HEK293 (cell line): Measurements from ENCODE around the gene MRGPRX3.
A peak's percentile ranks its signal among the peaks of the same experiment; 100 is the strongest.

Experiments
- CTCF ChIA-PET: fragments of 350-600 bp; formaldehyde crosslinking; extraction: SDS; loops from one replicate; lab custom pipeline; 2021; ENCODE audit warnings: antibody characterized with exemption; lab: Yijun Ruan, JAX
- POLR2A ChIA-PET: fragments of 300-600 bp; formaldehyde crosslinking; extraction: SDS; loops from one replicate; lab custom pipeline; 2020; ENCODE audit warnings: antibody characterized with exemption, inconsistent platforms; lab: Yijun Ruan, JAX
- H3K27ac ChIP-seq: fragments of 200-500 bp; sonication (Bioruptor generic); 2 replicates; pipeline ENCODE4 v1.5.1; 2014; ENCODE audit warnings: low read depth, low read length, control low read depth, inconsistent platforms; ENCODE audit errors: extremely low read depth
- H3K36me3 ChIP-seq, 2 experiments: fragments of 200-500 bp in 1 of 2; sonication (Bioruptor generic) in 1 of 2; 1 replicate in 1 of 2; 2 replicates in 1 of 2; pipeline ENCODE4 v1.5.1; 2014 to 2017; ENCODE audit warnings: inconsistent platforms in 2 of 2, low read length in 2 of 2; ENCODE audit not compliant: control insufficient read depth in 2 of 2, insufficient read depth in 1 of 2
- H3K4me1 ChIP-seq: fragments of 200-500 bp; sonication (Bioruptor generic); 2 replicates; pipeline ENCODE4 v1.5.1; 2014; ENCODE audit warnings: mild to moderate bottlenecking, low read length, inconsistent platforms; ENCODE audit not compliant: control insufficient read depth, insufficient read depth
- H3K4me3 ChIP-seq: 2 replicates; pipeline ENCODE4 v1.5.1; 2011; ENCODE audit warnings: low read depth, mild to moderate bottlenecking, control low read depth, low read length, moderate library complexity
- H3K9me3 ChIP-seq: fragments of 200-500 bp; sonication (Bioruptor generic); 2 replicates; pipeline ENCODE4 v1.5.1; 2014; ENCODE audit warnings: low read depth, low read length, inconsistent platforms; ENCODE audit not compliant: control insufficient read depth, insufficient read depth
- EGR2 ChIP-seq: fragments of 450-650 bp; formaldehyde crosslinking; IDR thresholded peaks from 2 replicates; pipeline ENCODE4 v1.5.1; 2016; ENCODE audit warnings: low read depth, missing biosample characterization, missing genetic modification characterization
- GLIS2 ChIP-seq: fragments of 450-650 bp; formaldehyde crosslinking; IDR thresholded peaks from 2 replicates; pipeline ENCODE4 v1.5.1; 2016; ENCODE audit warnings: missing biosample characterization, missing genetic modification characterization
- HOXC10 ChIP-seq: sonication (generic); formaldehyde crosslinking; IDR thresholded peaks from 2 replicates; pipeline ENCODE4 v1.8.1; 2023; ENCODE audit warnings: mild to moderate bottlenecking, missing genetic modification reagents
- KLF9 ChIP-seq: fragments of 450-650 bp; formaldehyde crosslinking; IDR thresholded peaks from 2 replicates; pipeline ENCODE4 v1.5.1; 2016; ENCODE audit warnings: missing biosample characterization, missing genetic modification characterization, low read depth
- TCF7L2 ChIP-seq: IDR thresholded peaks from 2 replicates; pipeline ENCODE4 v1.6.1; 2011; ENCODE audit warnings: low read depth, mild to moderate bottlenecking, inconsistent platforms, low read length, moderate library complexity, borderline replicate concordance
- YY2 ChIP-seq: fragments of 450-650 bp; formaldehyde crosslinking; IDR thresholded peaks from 2 replicates; pipeline ENCODE4 v1.5.1; 2016; ENCODE audit warnings: missing biosample characterization, missing genetic modification characterization
- ZBTB1 ChIP-seq: fragments of 450-650 bp; formaldehyde crosslinking; IDR thresholded peaks from 2 replicates; pipeline ENCODE4 v1.5.1; 2016; ENCODE audit warnings: missing biosample characterization, missing genetic modification characterization
- ZBTB10 ChIP-seq: fragments of 450-650 bp; formaldehyde crosslinking; IDR thresholded peaks from 2 replicates; pipeline ENCODE4 v1.5.1; 2016; ENCODE audit warnings: missing biosample characterization, missing genetic modification characterization
- ZBTB17 ChIP-seq: fragments of 450-650 bp; formaldehyde crosslinking; IDR thresholded peaks from 2 replicates; pipeline ENCODE4 v1.5.1; 2016; ENCODE audit warnings: missing biosample characterization, missing genetic modification characterization
- ZBTB21 ChIP-seq: fragments of 450-650 bp; formaldehyde crosslinking; IDR thresholded peaks from 2 replicates; pipeline ENCODE4 v1.5.1; 2017; ENCODE audit warnings: missing biosample characterization, missing genetic modification characterization
- ZFP37 ChIP-seq: fragments of 450-650 bp; formaldehyde crosslinking; IDR thresholded peaks from 2 replicates; pipeline ENCODE4 v1.5.1; 2016; ENCODE audit warnings: missing biosample characterization, missing genetic modification characterization
- ZNF223 ChIP-seq: fragments of 450-650 bp; formaldehyde crosslinking; IDR thresholded peaks from 2 replicates; pipeline ENCODE4 v1.5.1; 2016; ENCODE audit warnings: missing biosample characterization, missing genetic modification characterization
- ZNF292 ChIP-seq: fragments of 450-650 bp; formaldehyde crosslinking; IDR thresholded peaks from 2 replicates; pipeline ENCODE4 v1.5.1; 2016; ENCODE audit warnings: low read depth, missing biosample characterization, missing genetic modification characterization, borderline replicate concordance
- ZNF473 ChIP-seq: fragments of 450-650 bp; formaldehyde crosslinking; IDR thresholded peaks from 2 replicates; pipeline ENCODE4 v1.5.1; 2017; ENCODE audit warnings: missing biosample characterization, missing genetic modification characterization
- ZNF561 ChIP-seq: fragments of 450-650 bp; IDR thresholded peaks from 2 replicates; pipeline ENCODE4 v1.5.1; 2018; ENCODE audit warnings: missing biosample characterization, missing genetic modification characterization, borderline replicate concordance
- ZNF585B ChIP-seq: fragments of 450-650 bp; formaldehyde crosslinking; IDR thresholded peaks from 2 replicates; pipeline ENCODE4 v1.5.1; 2016; ENCODE audit warnings: missing biosample characterization, missing genetic modification characterization
- ZNF621 ChIP-seq: fragments of 450-650 bp; formaldehyde crosslinking; IDR thresholded peaks from 2 replicates; pipeline ENCODE4 v1.5.1; 2017; ENCODE audit warnings: missing biosample characterization, missing genetic modification characterization
- ZNF626 ChIP-seq: fragments of 450-650 bp; sonication (Bioruptor Pico); formaldehyde crosslinking; IDR thresholded peaks from 2 replicates; pipeline ENCODE4 v1.5.1; 2018; ENCODE audit warnings: missing biosample characterization, missing genetic modification characterization, inconsistent platforms
- ZNF664 ChIP-seq: fragments of 450-650 bp; formaldehyde crosslinking; IDR thresholded peaks from 2 replicates; pipeline ENCODE4 v1.5.1; 2016; ENCODE audit warnings: missing biosample characterization, missing genetic modification characterization
- ZNF747 ChIP-seq: fragments of 450-650 bp; formaldehyde crosslinking; IDR thresholded peaks from 2 replicates; pipeline ENCODE4 v1.5.1; 2016; ENCODE audit warnings: missing biosample characterization, missing genetic modification characterization
- ZXDB ChIP-seq: fragments of 450-650 bp; formaldehyde crosslinking; IDR thresholded peaks from 2 replicates; pipeline ENCODE4 v1.5.1; 2016; ENCODE audit warnings: missing biosample characterization, missing genetic modification characterization
- TF ChIP-seq, protein P1 (sequence below): fragments of 450-650 bp; formaldehyde crosslinking; IDR thresholded peaks from 2 replicates; pipeline ENCODE4 v1.5.1; 2016; ENCODE audit warnings: missing biosample characterization, missing genetic modification characterization
- TF ChIP-seq, protein P2 (sequence below): fragments of 450-650 bp; formaldehyde crosslinking; IDR thresholded peaks from 2 replicates; pipeline ENCODE4 v1.5.1; 2016; ENCODE audit warnings: missing biosample characterization, missing genetic modification characterization
- TF ChIP-seq, protein P3 (sequence below): fragments of 450-650 bp; formaldehyde crosslinking; IDR thresholded peaks from 2 replicates; pipeline ENCODE4 v1.5.1; 2016; ENCODE audit warnings: missing biosample characterization, missing genetic modification characterization
- TF ChIP-seq, protein P4 (sequence below): fragments of 450-650 bp; IDR thresholded peaks from 2 replicates; pipeline ENCODE4 v1.5.1; 2018; ENCODE audit warnings: missing biosample characterization, missing genetic modification characterization

Gene MRGPRX3

DNA sequence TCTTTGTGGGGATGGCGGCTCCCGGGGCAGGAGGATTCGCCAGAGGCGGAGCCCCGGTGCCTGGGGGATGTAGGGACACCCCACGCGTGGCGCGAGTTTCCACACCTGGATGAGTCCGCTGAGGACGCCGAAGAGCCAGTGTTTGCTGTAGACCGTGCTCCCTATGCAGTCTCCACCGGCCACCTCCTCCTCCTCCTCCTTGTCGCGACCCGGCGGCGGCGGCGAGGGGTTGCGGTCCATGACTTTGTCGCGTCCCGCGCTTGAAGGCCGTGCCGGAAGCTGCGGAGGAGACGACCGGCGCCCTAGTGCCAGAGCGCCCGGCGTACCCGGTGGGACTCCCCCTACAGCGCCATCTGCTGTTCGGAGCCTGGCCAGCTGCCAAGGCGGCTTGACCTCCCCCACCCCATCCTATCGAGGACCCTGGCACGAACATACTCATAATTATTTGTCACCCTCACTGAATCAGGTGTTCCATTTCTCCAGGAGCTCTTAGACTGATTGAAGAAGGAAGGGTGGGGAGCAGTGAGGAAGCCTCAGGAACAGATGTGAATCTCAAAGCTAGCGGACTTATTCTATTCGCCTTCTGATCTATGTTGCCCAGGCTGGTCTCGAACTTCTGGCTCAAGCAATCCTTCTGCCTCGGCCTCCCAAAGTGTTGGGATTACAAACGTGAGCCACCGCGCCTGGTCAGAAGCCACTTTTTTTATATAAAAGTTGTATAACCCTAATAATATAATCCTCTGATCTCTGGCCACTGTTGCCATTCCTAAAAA, 26.4 kb upstream of the MRGPRX3 start, which contains the start of gene SAAL1:
TSS of gene SAAL1 (minus strand) at position 281 of the 773 bp plus-strand sequence. CDS start at position 240, 41 bp downstream.
- CTCF ChIA-PET = interaction anchor here (0.7 to 3.3 kb wide), 15 partner anchors 8 to 428 kb away, joined by 3 to 33 read pairs (median 4); partner anchors contain the start of gene KCNC1
- POLR2A ChIA-PET = interaction anchor here (0.6 to 1.2 kb wide), 8 partner anchors 9 to 528 kb away, joined by 3 to 5 read pairs (median 4); partner anchors contain the start of genes LDHA, SERGEF and SPTY2D1
- Histone ChIP-seq H3K4me1 (no peaks in the 10 kb centered on the region), H3K27ac (peak within 1 kb of the TSS; percentile 39; the same call in 1 of the 2 replicates), H3K4me3 (peak within 1 kb of the TSS; percentile 100), H3K36me3 (peaks cover 5 to 29% of the 10 kb centered on the region in 2 experiments), H3K9me3 (no peaks in the 10 kb centered on the region)
- no peak for TF ChIP-seq ZNF585B (tag by site-specific recombination)
- TF ChIP-seq ZNF223 (tag by site-specific recombination) = no peak
- TF ChIP-seq, protein P1, sequence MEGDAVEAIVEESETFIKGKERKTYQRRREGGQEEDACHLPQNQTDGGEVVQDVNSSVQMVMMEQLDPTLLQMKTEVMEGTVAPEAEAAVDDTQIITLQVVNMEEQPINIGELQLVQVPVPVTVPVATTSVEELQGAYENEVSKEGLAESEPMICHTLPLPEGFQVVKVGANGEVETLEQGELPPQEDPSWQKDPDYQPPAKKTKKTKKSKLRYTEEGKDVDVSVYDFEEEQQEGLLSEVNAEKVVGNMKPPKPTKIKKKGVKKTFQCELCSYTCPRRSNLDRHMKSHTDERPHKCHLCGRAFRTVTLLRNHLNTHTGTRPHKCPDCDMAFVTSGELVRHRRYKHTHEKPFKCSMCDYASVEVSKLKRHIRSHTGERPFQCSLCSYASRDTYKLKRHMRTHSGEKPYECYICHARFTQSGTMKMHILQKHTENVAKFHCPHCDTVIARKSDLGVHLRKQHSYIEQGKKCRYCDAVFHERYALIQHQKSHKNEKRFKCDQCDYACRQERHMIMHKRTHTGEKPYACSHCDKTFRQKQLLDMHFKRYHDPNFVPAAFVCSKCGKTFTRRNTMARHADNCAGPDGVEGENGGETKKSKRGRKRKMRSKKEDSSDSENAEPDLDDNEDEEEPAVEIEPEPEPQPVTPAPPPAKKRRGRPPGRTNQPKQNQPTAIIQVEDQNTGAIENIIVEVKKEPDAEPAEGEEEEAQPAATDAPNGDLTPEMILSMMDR (tag by site-specific recombination) = peak; percentile 88
- TF ChIP-seq ZNF664 (tag by site-specific recombination) = no peak
- TF ChIP-seq KLF9 (tag by site-specific recombination) = peak; percentile 32; the same call in 1 of the 2 replicates
- peak; percentile 63; the same call in 1 of the 2 replicates for TF ChIP-seq YY2 (tag by site-specific recombination)
- TF ChIP-seq ZNF473 (tag by site-specific recombination) = no peak
- TF ChIP-seq ZXDB = peak; percentile 72
- TF ChIP-seq, protein P2, sequence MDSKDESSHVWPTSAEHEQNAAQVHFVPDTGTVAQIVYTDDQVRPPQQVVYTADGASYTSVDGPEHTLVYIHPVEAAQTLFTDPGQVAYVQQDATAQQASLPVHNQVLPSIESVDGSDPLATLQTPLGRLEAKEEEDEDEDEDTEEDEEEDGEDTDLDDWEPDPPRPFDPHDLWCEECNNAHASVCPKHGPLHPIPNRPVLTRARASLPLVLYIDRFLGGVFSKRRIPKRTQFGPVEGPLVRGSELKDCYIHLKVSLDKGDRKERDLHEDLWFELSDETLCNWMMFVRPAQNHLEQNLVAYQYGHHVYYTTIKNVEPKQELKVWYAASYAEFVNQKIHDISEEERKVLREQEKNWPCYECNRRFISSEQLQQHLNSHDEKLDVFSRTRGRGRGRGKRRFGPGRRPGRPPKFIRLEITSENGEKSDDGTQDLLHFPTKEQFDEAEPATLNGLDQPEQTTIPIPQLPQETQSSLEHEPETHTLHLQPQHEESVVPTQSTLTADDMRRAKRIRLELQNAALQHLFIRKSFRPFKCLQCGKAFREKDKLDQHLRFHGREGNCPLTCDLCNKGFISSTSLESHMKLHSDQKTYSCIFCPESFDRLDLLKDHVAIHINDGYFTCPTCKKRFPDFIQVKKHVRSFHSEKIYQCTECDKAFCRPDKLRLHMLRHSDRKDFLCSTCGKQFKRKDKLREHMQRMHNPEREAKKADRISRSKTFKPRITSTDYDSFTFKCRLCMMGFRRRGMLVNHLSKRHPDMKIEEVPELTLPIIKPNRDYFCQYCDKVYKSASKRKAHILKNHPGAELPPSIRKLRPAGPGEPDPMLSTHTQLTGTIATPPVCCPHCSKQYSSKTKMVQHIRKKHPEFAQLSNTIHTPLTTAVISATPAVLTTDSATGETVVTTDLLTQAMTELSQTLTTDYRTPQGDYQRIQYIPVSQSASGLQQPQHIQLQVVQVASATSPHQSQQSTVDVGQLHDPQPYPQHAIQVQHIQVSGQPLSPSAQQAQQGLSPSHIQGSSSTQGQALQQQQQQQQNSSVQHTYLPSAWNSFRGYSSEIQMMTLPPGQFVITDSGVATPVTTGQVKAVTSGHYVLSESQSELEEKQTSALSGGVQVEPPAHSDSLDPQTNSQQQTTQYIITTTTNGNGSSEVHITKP (tag by site-specific recombination) = peak; percentile 12; the same call in 1 of the 2 replicates
- TF ChIP-seq ZNF747 = no peak
- TF ChIP-seq HOXC10 (CRISPR knock-in tag) = 0 out of 2 replicates have a peak, but pooled peaks have one; percentile 60
- no peak for TF ChIP-seq TCF7L2
- TF ChIP-seq ZNF621 (tag by site-specific recombination) = no peak
- peak; percentile 74 for TF ChIP-seq ZBTB10
- TF ChIP-seq ZBTB21 (tag by site-specific recombination) = 0 out of 2 replicates have a peak, but pooled peaks have one; percentile 41
- TF ChIP-seq GLIS2 (tag by site-specific recombination) = peak; percentile 87
- TF ChIP-seq ZBTB1 = 0 out of 2 replicates have a peak, but pooled peaks have one; percentile 33
- TF ChIP-seq ZNF292 = no peak
- peak; percentile 48; the same call in 1 of the 2 replicates for TF ChIP-seq ZBTB17 (tag by site-specific recombination)
- peak; percentile 62; the same call in 1 of the 2 replicates for TF ChIP-seq ZNF561 (tag by site-specific recombination)
- TF ChIP-seq, protein P3, sequence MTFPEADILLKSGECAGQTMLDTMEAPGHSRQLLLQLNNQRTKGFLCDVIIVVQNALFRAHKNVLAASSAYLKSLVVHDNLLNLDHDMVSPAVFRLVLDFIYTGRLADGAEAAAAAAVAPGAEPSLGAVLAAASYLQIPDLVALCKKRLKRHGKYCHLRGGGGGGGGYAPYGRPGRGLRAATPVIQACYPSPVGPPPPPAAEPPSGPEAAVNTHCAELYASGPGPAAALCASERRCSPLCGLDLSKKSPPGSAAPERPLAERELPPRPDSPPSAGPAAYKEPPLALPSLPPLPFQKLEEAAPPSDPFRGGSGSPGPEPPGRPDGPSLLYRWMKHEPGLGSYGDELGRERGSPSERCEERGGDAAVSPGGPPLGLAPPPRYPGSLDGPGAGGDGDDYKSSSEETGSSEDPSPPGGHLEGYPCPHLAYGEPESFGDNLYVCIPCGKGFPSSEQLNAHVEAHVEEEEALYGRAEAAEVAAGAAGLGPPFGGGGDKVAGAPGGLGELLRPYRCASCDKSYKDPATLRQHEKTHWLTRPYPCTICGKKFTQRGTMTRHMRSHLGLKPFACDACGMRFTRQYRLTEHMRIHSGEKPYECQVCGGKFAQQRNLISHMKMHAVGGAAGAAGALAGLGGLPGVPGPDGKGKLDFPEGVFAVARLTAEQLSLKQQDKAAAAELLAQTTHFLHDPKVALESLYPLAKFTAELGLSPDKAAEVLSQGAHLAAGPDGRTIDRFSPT (tag by site-specific recombination) = peak; percentile 87
- TF ChIP-seq EGR2 (tag by site-specific recombination) = 0 out of 2 replicates have a peak, but pooled peaks have one; percentile 18
- TF ChIP-seq, protein P4, sequence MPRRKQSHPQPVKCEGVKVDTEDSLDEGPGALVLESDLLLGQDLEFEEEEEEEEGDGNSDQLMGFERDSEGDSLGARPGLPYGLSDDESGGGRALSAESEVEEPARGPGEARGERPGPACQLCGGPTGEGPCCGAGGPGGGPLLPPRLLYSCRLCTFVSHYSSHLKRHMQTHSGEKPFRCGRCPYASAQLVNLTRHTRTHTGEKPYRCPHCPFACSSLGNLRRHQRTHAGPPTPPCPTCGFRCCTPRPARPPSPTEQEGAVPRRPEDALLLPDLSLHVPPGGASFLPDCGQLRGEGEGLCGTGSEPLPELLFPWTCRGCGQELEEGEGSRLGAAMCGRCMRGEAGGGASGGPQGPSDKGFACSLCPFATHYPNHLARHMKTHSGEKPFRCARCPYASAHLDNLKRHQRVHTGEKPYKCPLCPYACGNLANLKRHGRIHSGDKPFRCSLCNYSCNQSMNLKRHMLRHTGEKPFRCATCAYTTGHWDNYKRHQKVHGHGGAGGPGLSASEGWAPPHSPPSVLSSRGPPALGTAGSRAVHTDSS = peak; percentile 46; the same call in 1 of the 2 replicates
- TF ChIP-seq ZNF626 (tag by site-specific recombination) = no peak
- TF ChIP-seq ZFP37 (tag by site-specific recombination) = 0 out of 2 replicates have a peak, but pooled peaks have one; percentile 82
